OCI-LY3 (cell line): ENCODE data around the gene RAB39A.

ENCODE experiments used
- H2AFZ ChIP-seq: fragments of 200-600, 300-600 bp; shearing (Covaris generic); 2 replicates; pipeline ENCODE4 v1.6.0; 2014; ENCODE audit warnings: antibody characterized with exemption, low read depth, low read length
- H3K27ac ChIP-seq: fragments of 200-600, 300-600 bp; sonication (generic); 2 replicates; pipeline ENCODE4 v1.5.1; 2014; ENCODE audit warnings: mild to moderate bottlenecking, low read length, moderate library complexity, mixed read lengths
- H3K27me3 ChIP-seq: fragments of 200-600, 300-600 bp; sonication (generic); 2 replicates; pipeline ENCODE4 v1.6.1; 2014; ENCODE audit warnings: low read depth, low read length, mixed read lengths
- H3K36me3 ChIP-seq: fragments of 200-600, 300-600 bp; sonication (generic); replicated peaks from 2 replicates; pipeline ENCODE3; 2014; ENCODE audit warnings: low read depth, low read length, mixed read lengths
- H3K4me1 ChIP-seq: fragments of 300-600, 200-600 bp; sonication (generic); 2 replicates; pipeline ENCODE4 v1.6.1; 2014; ENCODE audit warnings: low read length, mixed read lengths
- H3K4me2 ChIP-seq: fragments of 200-600, 300-600 bp; sonication (generic); 2 replicates; pipeline ENCODE4 v1.6.1; 2014; ENCODE audit warnings: low read length, mixed read lengths
- H3K4me3 ChIP-seq: fragments of 300-600, 200-600 bp; sonication (generic); 2 replicates; pipeline ENCODE4 v1.5.1; 2014; ENCODE audit warnings: antibody characterized with exemption, mild to moderate bottlenecking, low read length, moderate library complexity
- H3K79me2 ChIP-seq: fragments of 300-600, 200-600 bp; shearing (Covaris generic); 2 replicates; pipeline ENCODE4 v1.6.1; 2014; ENCODE audit warnings: mild to moderate bottlenecking, low read length, mixed read lengths
- H3K9ac ChIP-seq: fragments of 300-600, 200-600 bp; shearing (Covaris generic); 2 replicates; pipeline ENCODE4 v1.6.0; 2014; ENCODE audit warnings: mild to moderate bottlenecking, low read length, moderate library complexity
- H3K9me3 ChIP-seq: fragments of 200-600, 300-600 bp; shearing (Covaris generic); 2 replicates; pipeline ENCODE4 v1.6.1; 2014; ENCODE audit warnings: low read length, mixed read lengths; ENCODE audit not compliant: insufficient read depth
- H4K20me1 ChIP-seq: fragments of 200-600, 300-600 bp; sonication (generic); 2 replicates; pipeline ENCODE4 v1.6.1; 2016; ENCODE audit warnings: low read length, mixed read lengths; ENCODE audit not compliant: insufficient read depth
- EZH2phosphoT487 ChIP-seq: fragments of 200-600 bp; shearing (Covaris generic); IDR thresholded peaks from 2 replicates; pipeline ENCODE4 v1.6.1; 2018; ENCODE audit warnings: antibody characterized with exemption, mixed run types, low read depth
- TF ChIP-seq, protein P1 (sequence below): fragments of 200-600, 300-600 bp; sonication (generic); IDR thresholded peaks from 2 replicates; pipeline ENCODE4 v1.5.1; 2014; ENCODE audit warnings: antibody characterized with exemption, low read length, low read depth

RAB39A gene

DNA sequence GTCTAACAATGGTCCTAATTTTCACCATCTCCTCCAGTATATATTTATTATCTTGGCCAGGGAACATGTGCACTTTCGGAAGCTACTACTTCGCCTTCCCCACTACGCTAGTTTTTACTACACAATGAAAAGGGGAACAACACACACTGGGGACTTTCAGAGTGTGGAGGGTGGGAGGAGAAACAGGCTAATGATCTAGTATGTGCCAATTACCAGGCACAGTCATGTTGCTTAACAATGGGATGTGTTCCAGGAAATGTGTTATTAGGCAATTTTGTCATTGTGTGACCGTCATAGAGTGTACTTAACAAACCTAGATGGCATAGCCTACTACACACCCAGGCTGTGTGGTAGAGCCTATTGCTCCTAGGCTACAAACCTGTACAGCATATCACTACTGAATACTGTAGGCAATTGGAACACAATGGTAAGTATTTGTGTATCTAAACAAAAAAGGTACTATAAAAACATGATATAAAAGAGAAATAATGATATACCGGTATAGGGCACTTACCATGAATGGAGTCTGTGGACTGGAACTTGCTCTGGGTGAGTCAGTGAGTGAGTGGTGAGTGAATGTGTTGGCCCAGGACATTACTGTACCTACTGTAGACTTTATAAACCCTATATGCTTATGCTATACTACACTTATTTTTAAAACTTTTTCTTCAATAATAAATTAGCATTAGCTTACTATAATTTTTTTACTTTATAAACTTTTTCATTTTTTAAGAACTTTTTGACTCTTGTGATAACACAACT is 60.3 kb downstream of the RAB39A start:
- no peak for TF ChIP-seq EZH2phosphoT487
- TF ChIP-seq, protein P1, sequence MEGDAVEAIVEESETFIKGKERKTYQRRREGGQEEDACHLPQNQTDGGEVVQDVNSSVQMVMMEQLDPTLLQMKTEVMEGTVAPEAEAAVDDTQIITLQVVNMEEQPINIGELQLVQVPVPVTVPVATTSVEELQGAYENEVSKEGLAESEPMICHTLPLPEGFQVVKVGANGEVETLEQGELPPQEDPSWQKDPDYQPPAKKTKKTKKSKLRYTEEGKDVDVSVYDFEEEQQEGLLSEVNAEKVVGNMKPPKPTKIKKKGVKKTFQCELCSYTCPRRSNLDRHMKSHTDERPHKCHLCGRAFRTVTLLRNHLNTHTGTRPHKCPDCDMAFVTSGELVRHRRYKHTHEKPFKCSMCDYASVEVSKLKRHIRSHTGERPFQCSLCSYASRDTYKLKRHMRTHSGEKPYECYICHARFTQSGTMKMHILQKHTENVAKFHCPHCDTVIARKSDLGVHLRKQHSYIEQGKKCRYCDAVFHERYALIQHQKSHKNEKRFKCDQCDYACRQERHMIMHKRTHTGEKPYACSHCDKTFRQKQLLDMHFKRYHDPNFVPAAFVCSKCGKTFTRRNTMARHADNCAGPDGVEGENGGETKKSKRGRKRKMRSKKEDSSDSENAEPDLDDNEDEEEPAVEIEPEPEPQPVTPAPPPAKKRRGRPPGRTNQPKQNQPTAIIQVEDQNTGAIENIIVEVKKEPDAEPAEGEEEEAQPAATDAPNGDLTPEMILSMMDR: no peak
- H3K4me1 ChIP-seq: peaks cover 5% of the 10 kb centered on the region
- no peak overlapping the region for H3K4me3 ChIP-seq
- no peaks in the 10 kb centered on the region for H3K9me3 ChIP-seq
- H3K79me2 ChIP-seq: no peaks in the 10 kb centered on the region
- H4K20me1 ChIP-seq: no peaks in the 10 kb centered on the region
- H2AFZ ChIP-seq: no peak overlapping the region
- no peak overlapping the region for H3K4me2 ChIP-seq
- H3K9ac ChIP-seq: no peak overlapping the region
- H3K36me3 ChIP-seq: no peaks in the 10 kb centered on the region
- no peaks in the 10 kb centered on the region for H3K27me3 ChIP-seq
- H3K27ac ChIP-seq: no peak overlapping the region

DNA sequence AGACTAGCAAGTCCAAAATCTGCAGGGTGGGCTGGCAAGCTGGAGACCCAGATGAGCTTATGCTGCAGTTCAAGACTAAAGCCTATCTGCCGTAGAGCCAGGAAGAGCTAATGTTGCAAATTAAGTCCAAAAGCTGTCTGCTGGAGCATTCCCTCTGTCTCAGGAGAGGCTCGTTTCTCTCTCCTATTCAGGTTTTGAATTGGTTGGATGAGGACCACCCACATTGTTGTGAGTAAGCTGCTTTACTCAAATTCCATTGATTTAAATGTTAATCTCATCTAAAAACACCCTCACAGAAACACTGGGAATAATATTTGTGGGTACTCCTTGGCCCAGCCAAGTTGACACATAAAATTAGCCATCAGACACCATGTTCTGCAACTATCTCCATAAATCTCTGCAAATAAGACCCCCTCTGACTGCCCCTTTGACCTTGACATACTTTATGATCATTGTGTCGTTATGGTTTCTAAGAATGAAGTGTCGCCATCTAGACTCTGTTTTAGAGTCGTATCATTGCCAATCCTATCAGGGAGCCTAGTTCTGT is 63.7 kb downstream of the RAB39A start:
- TF ChIP-seq EZH2phosphoT487: no peak
- TF ChIP-seq, protein P1: no peak
- Histone ChIP-seq H3K4me1 (peaks cover 5% of the 10 kb centered on the region), H2AFZ (no peak overlapping the region), H3K4me2 (no peak overlapping the region), H3K9ac (no peak overlapping the region), H3K79me2 (no peaks in the 10 kb centered on the region), H3K27ac (no peak overlapping the region), H3K27me3 (no peaks in the 10 kb centered on the region), H3K4me3 (no peak overlapping the region), H3K9me3 (no peaks in the 10 kb centered on the region), H3K36me3 (no peaks in the 10 kb centered on the region), H4K20me1 (no peaks in the 10 kb centered on the region)

DNA sequence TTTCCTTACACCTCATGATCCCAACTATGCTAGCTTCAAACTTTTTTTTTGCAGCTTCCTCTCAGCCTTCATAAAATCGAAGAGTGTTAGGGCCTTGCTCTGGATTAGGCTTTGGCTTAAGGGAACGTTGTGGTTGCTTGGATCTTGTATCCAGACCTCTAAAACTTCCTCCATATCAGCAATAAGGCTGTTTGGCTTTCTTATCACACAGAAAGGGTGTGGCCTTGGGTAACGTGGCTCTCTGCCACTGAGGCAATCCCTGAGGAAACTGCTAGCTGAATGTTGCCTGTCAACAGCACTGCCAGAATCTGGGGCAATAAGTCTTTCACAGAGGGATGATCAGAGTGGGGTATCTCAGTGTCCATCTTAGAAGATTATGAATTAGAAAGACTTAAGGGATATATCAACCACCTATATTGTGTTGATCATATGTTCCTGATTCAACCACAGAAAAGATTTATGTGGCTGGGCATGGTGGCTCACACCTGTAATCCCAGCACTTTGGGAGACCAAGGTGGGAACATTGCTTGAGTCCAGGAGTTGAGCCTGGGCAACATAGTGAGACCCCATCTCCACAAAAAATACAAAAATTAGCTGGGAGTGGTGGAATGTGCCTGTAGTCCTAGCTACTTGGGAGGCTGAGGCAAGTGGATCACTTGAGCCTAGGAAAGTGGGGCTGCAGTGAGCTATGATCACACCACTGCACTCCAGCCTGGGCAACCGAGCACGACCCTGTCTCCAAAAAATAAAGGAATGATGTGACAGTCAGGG is 67.9 kb downstream of the RAB39A start:
- H3K79me2 ChIP-seq: no peaks in the 10 kb centered on the region
- no peaks in the 10 kb centered on the region for H3K4me1 ChIP-seq
- H3K27me3 ChIP-seq: no peaks in the 10 kb centered on the region
- H2AFZ ChIP-seq: no peak overlapping the region
- TF ChIP-seq EZH2phosphoT487: no peak
- TF ChIP-seq, protein P1: no peak
- H3K27ac ChIP-seq: no peak overlapping the region
- H3K9ac ChIP-seq: no peak overlapping the region
- no peak overlapping the region for H3K4me2 ChIP-seq
- H3K4me3 ChIP-seq: no peak overlapping the region
- no peaks in the 10 kb centered on the region for H4K20me1 ChIP-seq
- no peaks in the 10 kb centered on the region for H3K36me3 ChIP-seq
- H3K9me3 ChIP-seq: no peaks in the 10 kb centered on the region

DNA sequence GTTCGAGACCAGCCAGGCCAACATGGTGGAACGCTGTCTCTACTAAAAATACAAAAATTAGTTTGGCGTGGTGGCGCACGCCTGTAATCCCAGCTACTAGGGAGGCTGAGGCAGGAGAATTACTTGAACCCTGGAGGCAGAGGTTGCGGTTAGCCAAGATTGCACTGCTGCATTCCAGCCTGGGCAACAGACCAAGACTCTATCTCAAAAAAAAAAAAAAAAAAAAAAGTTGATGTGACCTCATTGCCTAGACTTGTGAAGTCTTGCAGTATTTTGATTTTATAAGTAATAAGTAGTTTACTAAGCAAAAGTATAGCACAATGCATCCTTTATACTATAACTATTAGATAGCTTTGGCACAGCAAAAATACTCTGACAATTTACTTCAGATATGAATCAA is 70.5 kb downstream of the RAB39A start:
- Histone ChIP-seq H3K4me2 (no peak overlapping the region), H3K4me1 (no peaks in the 10 kb centered on the region), H2AFZ (no peak overlapping the region), H3K9ac (no peak overlapping the region), H3K36me3 (no peaks in the 10 kb centered on the region), H3K9me3 (no peaks in the 10 kb centered on the region), H3K79me2 (no peaks in the 10 kb centered on the region), H3K27me3 (no peaks in the 10 kb centered on the region), H3K27ac (no peak overlapping the region), H3K4me3 (no peak overlapping the region), H4K20me1 (no peaks in the 10 kb centered on the region)
- TF ChIP-seq EZH2phosphoT487: no peak
- TF ChIP-seq, protein P1: no peak
